GM18507 (cell line): ENCODE data around the gene STRBP.
"Not testable (repeated sequence)": the region's sequence is repeated elsewhere in the genome, so short reads cannot be mapped to it uniquely, and the experiment has no call there.

Experiments
- DNase-seq: peaks from one replicate; pipeline ENCODE4 v3.0.0; 2011; ENCODE audit warnings: low read depth; ENCODE audit not compliant: insufficient read length; ENCODE audit errors: extremely low spot score
- FAIRE-seq: peaks from 2 replicates; lab custom pipeline; 2011; peaks lifted over from hg19 to GRCh38; lab: Jason Lieb, UNC

Gene STRBP

GRCh38 chr9:123255718-123256117 lies 12.7 kb downstream of the STRBP start:
- no peak for FAIRE-seq
- no peak for DNase-seq

GRCh38 chr9:123253204-123253603 lies 15.2 kb downstream of the STRBP start:
- DNase-seq (no peak), FAIRE-seq (no peak)

GRCh38 chr9:123251741-123252140 lies 16.6 kb downstream of the STRBP start:
- DNase-seq (no peak), FAIRE-seq (no peak)

- FAIRE-seq, result no peak
- DNase-seq, result no peak
These were observed 17.1 kb downstream of the STRBP start for GRCh38 chr9:123251324-123251723.

GRCh38 chr9:123250504-123250903 lies 17.9 kb downstream of the STRBP start:
- no peak for DNase-seq
- no peak for FAIRE-seq

- FAIRE-seq, DNase-seq: not testable (repeated sequence)
These were observed 19.2 kb downstream of the STRBP start for GRCh38 chr9:123249162-123249561.

- FAIRE-seq, result no peak
- no peak for DNase-seq
These were observed 19.8 kb downstream of the STRBP start for GRCh38 chr9:123248630-123249029.

GRCh38 chr9:123246534-123246933 lies 21.9 kb downstream of the STRBP start:
- FAIRE-seq (no peak), DNase-seq (no peak)

GRCh38 chr9:123239726-123240125 lies 28.7 kb downstream of the STRBP start:
- DNase-seq (no peak), FAIRE-seq (no peak)

GRCh38 chr9:123238365-123238764 lies 30.0 kb downstream of the STRBP start:
- peak; percentile 39 for FAIRE-seq
- no peak for DNase-seq

GRCh38 chr9:123237220-123237619 lies 31.2 kb downstream of the STRBP start:
- FAIRE-seq, result no peak
- DNase-seq, result no peak

GRCh38 chr9:123235448-123235847 lies 32.9 kb downstream of the STRBP start:
- FAIRE-seq (peak; percentile 74), DNase-seq (no peak)

GRCh38 chr9:123234853-123235252 lies 33.5 kb downstream of the STRBP start:
- peak; percentile 33 for DNase-seq
- peak; percentile 88 for FAIRE-seq

GRCh38 chr9:123232332-123232731 lies 36.1 kb downstream of the STRBP start:
- no peak for FAIRE-seq

GRCh38 chr9:123231421-123231820 lies 37.0 kb downstream of the STRBP start:
- no peak for DNase-seq
- FAIRE-seq, result no peak

More at GRCh38 chr9:123232332-123232731, 36.1 kb downstream of the STRBP start:
- no peak for DNase-seq

- DNase-seq (no peak), FAIRE-seq (no peak)
These were observed 39.4 kb downstream of the STRBP start for GRCh38 chr9:123228967-123229366.

GRCh38 chr9:123225995-123226394 lies 42.4 kb downstream of the STRBP start:
- DNase-seq, result no peak
- FAIRE-seq, result no peak

- peak; percentile 95 for FAIRE-seq
These were observed 43.0 kb downstream of the STRBP start for GRCh38 chr9:123225374-123225813.

GRCh38 chr9:123220127-123220526 lies 48.3 kb downstream of the STRBP start:
- FAIRE-seq, result no peak
- no peak for DNase-seq

More at GRCh38 chr9:123225374-123225813, 43.0 kb downstream of the STRBP start:
- DNase-seq, result peak; percentile 43

GRCh38 chr9:123218831-123219230 lies 49.6 kb downstream of the STRBP start:
- DNase-seq (no peak), FAIRE-seq (no peak)

- FAIRE-seq, result peak; percentile 63
- DNase-seq, result no peak
These were observed 51.2 kb downstream of the STRBP start for GRCh38 chr9:123217128-123217654.
